HG02870 (cell line): ENCODE results near the gene RRP1B.

Experiments used
- ATAC-seq: cut with Tn5 transposase; IDR thresholded peaks from one replicate; pipeline ENCODE4 v1.9.1; 2021; ENCODE audit warnings: mild to moderate bottlenecking, moderate library complexity; ENCODE audit not compliant: unreplicated experiment

RRP1B gene

DNA sequence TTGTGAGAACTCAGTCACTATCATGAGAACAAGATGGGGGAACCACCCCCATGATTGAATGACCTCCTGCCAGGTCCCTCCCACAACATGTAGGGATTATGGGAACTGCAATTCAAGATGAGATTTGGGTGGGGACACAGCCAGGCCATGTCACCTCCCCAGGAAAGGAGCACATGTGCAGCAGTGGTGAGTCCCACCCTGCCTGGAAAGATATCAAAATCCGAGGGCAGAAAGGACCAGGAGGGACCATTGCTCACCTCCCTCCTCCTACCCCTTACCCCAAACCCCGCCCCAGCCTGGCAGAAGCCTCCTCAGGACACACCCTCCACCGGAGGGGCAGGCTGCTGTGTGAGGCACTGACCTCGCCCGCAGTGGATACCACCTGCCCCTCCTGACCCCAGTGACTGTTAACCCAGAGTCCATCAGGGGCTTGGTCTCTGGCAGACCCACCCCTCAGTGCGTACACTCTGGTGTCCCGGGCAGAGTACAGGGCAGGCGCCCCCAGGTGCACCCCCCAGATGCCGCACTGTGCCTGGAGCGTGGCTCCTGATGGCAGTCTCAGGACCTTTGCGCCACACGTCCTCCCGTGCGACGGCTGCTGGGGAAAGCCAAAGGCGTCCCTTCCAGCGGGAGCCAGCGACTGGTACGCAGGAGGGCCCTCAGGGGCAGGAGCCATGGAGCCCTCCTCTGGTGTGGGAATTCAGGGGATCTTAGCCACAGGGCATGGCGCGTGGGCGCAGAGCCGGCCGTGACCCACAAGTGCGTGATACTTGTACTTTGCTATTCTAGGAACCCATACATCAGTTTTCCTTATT lies 80.5 kb downstream of the RRP1B start:
- ATAC-seq: no peak

DNA sequence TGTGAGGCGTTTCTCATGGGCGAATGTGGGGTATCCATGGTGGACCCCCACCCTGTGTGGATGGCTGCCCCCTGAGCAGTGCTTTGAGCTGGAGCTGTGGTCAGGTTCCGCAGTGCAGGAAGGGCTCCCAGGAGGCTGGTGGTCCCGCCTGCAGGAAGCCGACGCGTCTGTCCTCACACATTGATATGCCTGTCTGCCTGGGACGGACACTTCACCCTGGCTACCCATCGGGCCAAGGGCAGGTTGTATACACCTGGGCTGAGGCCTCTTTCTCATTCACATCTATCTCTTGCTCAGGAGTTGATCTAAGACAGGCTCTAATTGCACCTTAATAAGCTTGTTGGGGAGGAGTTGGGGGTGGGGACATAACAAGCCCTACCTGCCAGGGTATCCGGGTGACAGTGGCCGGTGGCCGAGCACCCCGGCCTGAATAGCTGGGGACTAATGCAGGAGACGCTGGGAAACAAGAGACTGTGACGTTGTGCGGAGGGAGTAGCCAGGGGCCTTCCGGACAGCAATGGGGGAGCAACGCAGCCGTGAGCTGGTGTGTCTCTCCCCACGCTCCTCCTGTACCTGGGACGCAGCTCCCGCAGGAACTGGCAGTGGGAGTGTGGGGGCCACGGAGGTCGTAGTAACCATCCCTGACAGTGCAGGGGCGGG lies 81.3 kb downstream of the RRP1B start:
- ATAC-seq: no peak

DNA sequence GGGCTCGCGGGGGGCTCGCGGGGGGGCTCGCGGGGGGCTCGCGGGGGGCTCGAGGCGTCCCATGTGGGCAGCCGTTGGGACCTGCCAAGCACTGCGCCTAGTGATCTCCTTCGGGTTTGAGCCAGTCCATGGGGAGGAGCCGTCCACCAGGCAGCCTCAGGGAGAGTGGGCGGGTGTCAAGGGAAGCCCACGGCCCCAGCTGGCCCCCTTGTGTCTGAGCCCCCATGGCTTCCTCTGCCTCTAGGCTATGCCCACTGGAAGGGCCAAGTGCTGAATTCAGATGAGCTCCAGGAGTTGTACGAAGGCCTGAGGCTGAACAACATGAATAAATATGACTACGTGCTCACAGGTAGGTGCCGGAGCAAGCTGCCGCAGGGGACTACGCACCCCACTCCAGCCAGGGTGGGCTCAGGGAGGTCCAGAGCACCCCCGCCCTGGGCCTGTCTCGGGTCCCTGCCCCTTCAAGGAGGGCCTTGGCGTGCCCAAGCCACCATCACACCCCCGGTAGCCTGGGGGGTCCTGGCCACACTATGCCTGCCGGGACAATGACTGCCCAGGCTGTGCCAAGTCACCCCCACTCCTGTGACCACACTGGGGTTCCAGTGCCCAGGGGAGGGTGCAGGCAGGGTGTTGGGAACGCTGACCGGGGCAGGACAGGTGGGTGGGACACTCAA lies 82.2 kb downstream of the RRP1B start:
- ATAC-seq: no peak

- no peak for ATAC-seq
These were observed 84.6 kb downstream of the RRP1B start for GRCh38 chr21:43743947-43744346.

GRCh38 chr21:43744725-43745124 lies 85.4 kb downstream of the RRP1B start:
- ATAC-seq: no peak
